Fibroblast of skin of abdomen (primary cell): ENCODE results near the gene GZF1.
"Not testable (repeated sequence)": the region's sequence is repeated elsewhere in the genome, so short reads cannot be mapped to it uniquely, and the experiment has no call there.

Source experiments
- DNase-seq: peaks from one replicate; pipeline ENCODE4 v3.0.0-alpha.2; 2013

GZF1 gene

GRCh38 chr20:23347791-23348190 lies 14.2 kb upstream of the GZF1 start:
- no peak for DNase-seq

DNA sequence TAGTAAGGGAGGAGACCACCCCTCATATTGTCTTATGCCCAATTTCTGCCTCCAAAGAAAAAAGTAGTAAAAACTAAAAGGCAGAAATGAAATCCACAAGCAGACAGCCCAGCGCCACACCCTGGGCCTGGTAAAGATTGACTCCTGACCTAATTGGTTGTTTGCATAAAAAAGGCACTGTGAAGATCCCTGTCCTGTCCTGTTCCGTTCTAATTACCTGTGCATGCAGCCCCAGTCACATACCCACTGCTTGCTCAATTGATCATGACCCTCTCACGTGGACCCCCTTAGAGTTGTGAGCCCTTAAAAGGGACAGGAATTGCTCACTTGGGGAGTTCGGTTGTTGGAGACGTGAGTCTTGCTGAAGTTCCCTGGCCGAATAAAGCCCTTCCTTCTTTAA lies 13.5 kb upstream of the GZF1 start:
- not testable (repeated sequence) for DNase-seq

DNA sequence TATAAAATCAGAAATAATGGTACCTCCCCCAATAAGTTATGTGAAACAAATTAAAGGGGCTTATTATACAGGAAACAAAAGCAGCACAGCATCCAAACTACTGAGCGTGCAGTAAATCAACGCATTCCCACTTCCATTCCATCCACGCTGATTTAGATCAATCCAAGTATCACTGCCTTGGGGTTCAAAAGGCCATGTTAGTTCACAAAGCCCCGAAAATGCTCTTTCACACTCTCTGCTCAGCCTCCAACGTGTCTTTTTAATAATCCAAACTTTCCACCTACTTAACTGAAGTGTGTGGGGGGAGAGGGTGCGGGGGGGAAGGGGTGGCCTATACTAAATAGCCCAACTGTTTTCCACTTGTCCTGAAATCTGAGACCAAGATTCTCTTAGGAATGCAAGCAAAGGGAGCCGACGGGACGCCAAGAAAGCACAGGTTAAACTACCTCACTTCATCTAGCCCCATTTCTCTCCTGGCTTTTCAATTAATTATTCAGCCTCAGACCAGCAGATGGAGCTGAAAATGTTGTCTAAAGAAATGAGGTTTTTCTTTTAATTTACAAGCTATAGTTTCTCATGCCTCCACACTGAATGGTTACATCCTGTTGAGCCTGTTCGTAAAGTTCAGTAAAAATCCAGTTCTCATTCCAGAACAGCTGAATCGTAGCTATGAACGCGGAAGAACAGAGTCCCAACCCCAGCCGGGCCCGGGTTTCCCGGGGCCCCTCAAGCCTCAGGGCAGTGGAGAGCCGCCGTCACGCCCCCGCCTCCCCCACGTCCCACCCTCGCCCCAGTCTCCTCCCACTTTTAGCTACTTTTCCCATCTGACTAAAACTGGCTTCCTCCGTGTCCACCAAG lies 12.4 kb upstream of the GZF1 start:
- DNase-seq, result no peak

GRCh38 chr20:23350196-23350903 lies 11.6 kb upstream of the GZF1 start, which contains the start of gene NXT1:
Gene NXT1 (plus strand): TSS chr20:23350791. CDS start chr20:23354042, 3,251 bp downstream.
- peak; percentile 99 for DNase-seq

- peak; percentile 22 for DNase-seq
These were observed 10.8 kb upstream of the GZF1 start for GRCh38 chr20:23350904-23351838.

GRCh38 chr20:23356203-23356602 lies 5.8 kb upstream of the GZF1 start:
- no peak for DNase-seq

- peak; percentile 100 for DNase-seq
These were observed 4.0 kb upstream of the GZF1 start for GRCh38 chr20:23357767-23358562.

GRCh38 chr20:23358563-23358906 lies 3.4 kb upstream of the GZF1 start:
- no peak for DNase-seq

DNA sequence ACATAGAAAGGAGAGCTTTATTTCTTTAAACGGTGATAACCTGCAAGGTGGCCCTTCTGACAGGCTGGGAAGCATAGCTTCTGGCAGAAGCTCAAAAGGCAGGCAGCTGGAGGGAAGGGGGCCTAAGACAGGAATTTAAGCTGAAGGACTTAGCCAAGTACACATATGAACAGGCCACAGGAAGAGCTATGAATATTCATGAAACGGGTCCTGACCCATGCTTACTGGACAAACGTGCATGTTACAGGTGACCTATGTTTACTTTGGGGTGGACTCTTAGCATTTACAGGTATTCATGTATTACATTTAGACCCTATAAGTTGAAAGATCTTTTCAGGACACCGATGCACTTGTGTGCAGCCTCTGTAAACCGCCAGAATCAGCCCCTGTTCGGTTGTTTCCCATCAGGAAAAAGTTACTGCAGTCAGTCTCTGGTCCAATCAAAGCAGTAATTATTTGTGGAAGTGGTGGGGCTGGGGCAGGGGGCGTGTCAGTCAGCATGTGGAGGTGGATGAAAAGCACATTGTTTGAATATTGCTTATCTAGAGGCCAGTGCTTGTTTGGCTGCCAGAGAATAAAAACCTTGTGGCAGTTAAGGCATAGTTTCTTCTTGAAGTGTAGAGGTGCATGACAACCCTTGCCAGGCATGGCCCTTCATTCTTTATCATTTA lies 2.9 kb upstream of the GZF1 start:
- DNase-seq, result no peak

DNA sequence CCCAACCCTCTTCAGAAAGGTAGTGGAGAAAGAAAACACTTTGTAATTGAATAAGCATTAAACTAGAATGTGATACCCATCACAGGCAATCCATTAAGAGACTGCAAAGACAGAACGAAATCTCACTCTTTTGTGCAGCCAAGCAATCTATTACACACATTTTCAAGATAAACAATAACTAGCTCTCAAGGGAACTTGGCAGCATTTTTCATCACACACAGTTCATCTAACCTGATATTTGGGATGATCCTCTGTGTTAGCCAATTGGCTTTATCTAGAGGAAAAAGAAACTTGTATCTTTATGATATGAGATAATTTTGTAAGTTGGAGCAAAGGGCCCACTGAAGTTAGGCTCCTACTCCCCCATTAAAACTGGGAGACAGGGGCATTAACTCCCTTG lies 1.5 kb upstream of the GZF1 start:
- DNase-seq, result no peak

DNA sequence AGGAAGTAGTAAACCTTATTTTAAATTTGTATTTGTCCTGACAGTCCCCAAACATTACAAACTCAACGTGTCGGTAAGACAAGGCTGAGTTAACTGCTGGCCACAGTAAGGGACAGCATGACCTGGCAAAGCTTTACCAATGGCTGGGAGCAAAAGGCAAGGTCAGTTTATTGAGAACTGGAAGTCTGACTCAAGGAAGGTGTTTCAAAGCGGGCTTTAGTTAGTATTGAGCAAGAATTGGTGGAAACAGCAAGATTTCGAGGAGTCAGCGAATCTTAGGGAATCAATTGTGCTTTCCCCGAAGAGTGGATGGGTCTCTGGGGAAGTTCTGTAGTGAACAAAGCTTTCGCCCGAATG lies 885 bp upstream of the GZF1 start:
- no peak for DNase-seq

DNA sequence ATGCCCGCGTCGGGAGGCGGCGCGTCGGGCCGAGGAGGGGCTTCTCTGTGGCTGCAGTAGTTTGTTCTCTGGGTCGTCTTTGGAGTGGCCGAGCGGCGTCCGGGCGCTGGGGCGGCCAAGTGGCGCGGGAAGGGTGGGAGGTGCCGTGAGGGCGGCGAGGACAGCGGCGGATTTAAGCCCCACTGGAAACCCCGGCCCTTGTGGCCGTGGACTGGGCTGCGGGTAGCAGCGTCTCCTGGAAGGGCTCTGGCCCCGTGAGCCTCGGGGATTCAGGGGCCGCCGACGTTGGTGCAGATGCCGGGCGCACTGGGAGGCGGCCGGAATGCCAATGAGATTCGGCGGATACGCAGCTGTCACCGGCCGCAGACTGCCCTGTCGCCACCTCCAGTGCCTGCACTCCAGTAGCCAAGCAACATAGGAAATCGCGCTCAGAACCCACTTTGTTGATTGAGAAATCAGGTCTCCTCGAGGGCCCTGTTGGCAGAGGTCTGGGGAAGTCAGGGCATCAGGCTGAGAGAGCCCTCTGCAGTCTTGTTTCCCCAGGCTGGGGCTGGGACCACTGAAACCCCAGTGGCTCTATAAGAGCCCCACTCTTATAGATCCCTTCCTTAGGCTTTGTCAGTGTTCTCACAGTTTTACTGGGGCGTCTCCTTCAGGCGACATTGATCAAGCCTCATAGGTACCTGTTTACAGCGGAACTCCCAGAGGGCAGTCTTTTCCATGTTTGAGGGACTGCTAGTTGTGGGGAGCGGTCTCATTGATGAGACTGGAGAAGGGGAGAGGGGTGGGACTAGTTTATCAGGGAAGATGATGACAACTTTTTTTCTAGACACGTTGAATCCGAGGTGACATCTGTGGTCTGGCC lies 642 bp downstream of the GZF1 start:
- no peak for DNase-seq

- no peak for DNase-seq
These were observed 1.3 kb downstream of the GZF1 start for GRCh38 chr20:23363257-23363649.

GRCh38 chr20:23365390-23366165 lies 3.6 kb downstream of the GZF1 start:
- DNase-seq, result no peak

DNA sequence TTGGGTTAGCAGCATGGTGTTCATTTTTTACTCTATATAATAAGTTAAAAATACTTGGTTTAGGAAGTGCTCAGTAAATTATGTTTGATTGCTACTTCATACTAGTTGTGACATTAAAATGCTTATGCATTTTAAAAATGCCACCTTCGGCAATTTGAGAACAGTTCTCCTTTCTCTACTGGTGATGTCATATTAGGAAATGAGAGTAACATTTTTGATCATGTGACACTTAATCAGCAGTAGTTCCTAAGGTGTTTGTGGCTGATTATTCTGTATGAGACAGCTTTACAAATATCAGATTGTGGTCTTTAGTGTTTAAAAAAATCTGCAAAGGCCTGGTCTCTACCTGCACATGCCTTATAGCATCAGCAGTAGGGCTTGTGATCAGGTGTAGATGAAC lies 4.4 kb downstream of the GZF1 start:
- DNase-seq, result no peak

GRCh38 chr20:23367770-23368169 lies 5.8 kb downstream of the GZF1 start:
- no peak for DNase-seq

- peak; percentile 7 for DNase-seq
These were observed 6.5 kb downstream of the GZF1 start for GRCh38 chr20:23368316-23369071.

DNA sequence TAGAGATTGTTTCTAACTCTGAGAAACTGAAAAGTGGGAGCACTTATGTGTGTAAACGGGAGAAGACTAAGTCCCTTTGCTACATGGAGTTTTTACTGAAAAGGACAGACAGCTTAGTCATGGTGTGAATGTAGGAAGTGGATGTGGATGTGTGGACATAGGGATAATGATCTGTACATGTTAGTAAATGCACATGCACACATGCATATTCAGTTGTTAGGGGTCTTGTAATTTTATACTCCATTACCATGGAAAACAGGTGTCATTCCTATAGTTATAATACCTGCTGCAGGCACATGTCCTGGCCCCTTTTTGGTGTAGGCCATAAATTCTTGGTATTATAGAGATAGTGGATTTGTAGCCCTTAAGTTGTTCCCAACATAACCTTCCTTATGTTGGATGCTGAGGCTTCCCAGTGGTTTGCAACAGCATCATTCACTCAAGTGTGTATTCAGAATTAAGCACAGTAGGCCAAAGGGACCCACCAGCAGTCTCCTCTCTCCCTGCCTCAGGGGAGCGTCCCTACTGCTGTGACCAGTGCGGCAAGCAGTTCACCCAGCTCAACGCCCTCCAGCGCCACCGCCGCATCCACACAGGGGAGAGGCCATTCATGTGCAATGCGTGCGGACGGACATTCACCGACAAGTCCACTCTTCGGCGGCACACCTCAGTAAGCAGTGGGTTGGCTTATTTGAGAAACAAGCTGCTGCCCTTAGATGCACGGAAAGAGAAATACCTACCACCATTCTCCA lies 7.3 kb downstream of the GZF1 start:
- no peak for DNase-seq
